Transverse colon (tissue), 3 donors: ENCODE data around the gene DCLK3.

Source experiments
- POLR2A ChIP-seq: fragments of 450-650 bp; IDR thresholded peaks from one replicate; pipeline ENCODE4 v1.6.1; 2016; ENCODE audit warnings: antibody characterized with exemption, mild to moderate bottlenecking, moderate library complexity
- POLR2AphosphoS5 ChIP-seq, 3 donors: sonication (generic); formaldehyde crosslinking; IDR thresholded peaks; one replicate each; pipeline ENCODE4 v1.6.1; 2016; ENCODE audit warnings: antibody characterized with exemption in 3 of 3

DNA sequence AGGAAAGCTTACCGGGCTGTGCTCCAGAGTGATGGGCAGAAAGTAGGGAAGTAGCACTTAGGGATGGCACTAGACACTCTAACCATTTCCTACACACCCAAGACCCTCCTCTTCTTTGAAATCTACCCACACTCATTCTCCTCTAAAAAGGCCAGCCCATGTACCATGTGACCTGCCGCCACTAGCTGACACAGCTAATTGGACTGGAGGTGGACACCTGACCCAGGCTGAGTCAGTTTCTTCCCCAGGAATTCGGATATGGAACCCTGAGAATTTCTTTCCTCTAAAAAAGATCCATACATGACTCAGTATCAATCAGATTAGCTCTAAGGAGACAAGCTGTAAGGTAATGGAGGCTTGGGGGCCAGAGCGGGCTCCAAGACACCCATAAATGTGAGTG, 60.1 kb downstream of the DCLK3 start:
- TF ChIP-seq POLR2A (no peak), POLR2AphosphoS5 (IDR thresholded peaks at IDR 0.05) (no peak)
